Mucosa of rectum (tissue), 2 donors: ENCODE results near the gene VENTX.
"Not testable (repeated sequence)": the region's sequence is repeated elsewhere in the genome, so short reads cannot be mapped to it uniquely, and the experiment has no call there.

ENCODE experiments used
- H3K27ac ChIP-seq, 2 donors: one replicate each; pipeline ENCODE4 v1.7.0; 2013; ENCODE audit warnings: inconsistent platforms in 2 of 2, low read depth in 2 of 2, low read length in 2 of 2
- H3K27me3 ChIP-seq, 2 donors: one replicate each; pipeline ENCODE4 v1.7.0; 2013; ENCODE audit warnings: low read length in 2 of 2; ENCODE audit not compliant: control insufficient read depth in 2 of 2, insufficient read depth in 2 of 2
- H3K36me3 ChIP-seq, 2 donors: one replicate each; pipeline ENCODE4 v1.7.0; 2013; ENCODE audit warnings: low read length in 2 of 2; ENCODE audit not compliant: control insufficient read depth in 2 of 2, insufficient read depth in 2 of 2
- H3K4me1 ChIP-seq, 2 donors: one replicate each; pipeline ENCODE4 v1.7.0; 2013; ENCODE audit warnings: low read length in 2 of 2, mild to moderate bottlenecking in 1 of 2; ENCODE audit not compliant: control insufficient read depth in 2 of 2, insufficient read depth in 2 of 2
- H3K4me3 ChIP-seq, 2 donors: one replicate each; pipeline ENCODE4 v1.7.0; 2013; ENCODE audit warnings: low read length in 2 of 2
- H3K9ac ChIP-seq, 2 donors: one replicate each; pipeline ENCODE4 v1.7.0; 2013; ENCODE audit warnings: low read length in 2 of 2, low read depth in 1 of 2, mild to moderate bottlenecking in 1 of 2
- H3K9me3 ChIP-seq, 2 donors: one replicate each; pipeline ENCODE4 v1.7.0; 2013; ENCODE audit warnings: low read length in 2 of 2; ENCODE audit not compliant: control insufficient read depth in 2 of 2
- donor health status: healthy.
- donor health status: Normal muscosa, but diverticular disease.

The VENTX gene

GRCh38 chr10:133264461-133264860, 26.8 kb downstream of the VENTX start:
- Histone ChIP-seq H3K4me3 (peak overlapping the region; percentile 26 to 30), H3K27me3 (no peaks in the 10 kb centered on the region), H3K4me1 (peaks cover 30 to 34% of the 10 kb centered on the region in 2 donors), H3K9me3 (no peaks in the 10 kb centered on the region), H3K36me3 (no peaks in the 10 kb centered on the region), H3K27ac (no peak overlapping the region), H3K9ac (peak overlapping the region in 1 of 2 donors; percentile 32)

GRCh38 chr10:133265052-133265451, 27.4 kb downstream of the VENTX start:
- H3K36me3 ChIP-seq, H3K4me3 ChIP-seq, H3K27me3 ChIP-seq, H3K9me3 ChIP-seq, H3K9ac ChIP-seq, H3K27ac ChIP-seq: not testable (repeated sequence)
- H3K4me1 ChIP-seq, result peaks cover 30 to 34% of the 10 kb centered on the region in 2 donors

- Histone ChIP-seq H3K36me3 (no peaks in the 10 kb centered on the region), H3K9ac (no peak overlapping the region), H3K27ac (no peak overlapping the region), H3K27me3 (no peaks in the 10 kb centered on the region), H3K4me3 (no peak overlapping the region), H3K9me3 (no peaks in the 10 kb centered on the region), H3K4me1 (peaks cover 26 to 27% of the 10 kb centered on the region in 2 donors)
Measured at GRCh38 chr10:133266056-133266795, 28.6 kb downstream of the VENTX start.

GRCh38 chr10:133267293-133267692, 29.6 kb downstream of the VENTX start:
- Histone ChIP-seq H3K27me3 (no peaks in the 10 kb centered on the region), H3K36me3 (no peaks in the 10 kb centered on the region), H3K4me3 (no peak overlapping the region), H3K4me1 (peaks cover 23 to 25% of the 10 kb centered on the region in 2 donors), H3K27ac (no peak overlapping the region), H3K9me3 (no peaks in the 10 kb centered on the region), H3K9ac (no peak overlapping the region)

GRCh38 chr10:133267829-133268228, 30.2 kb downstream of the VENTX start:
- H3K27me3 ChIP-seq, result no peaks in the 10 kb centered on the region
- H3K9me3 ChIP-seq, result no peaks in the 10 kb centered on the region
- H3K9ac ChIP-seq, result no peak overlapping the region
- no peak overlapping the region for H3K4me3 ChIP-seq
- no peaks in the 10 kb centered on the region for H3K36me3 ChIP-seq
- H3K27ac ChIP-seq, result no peak overlapping the region
- peaks cover 17 to 19% of the 10 kb centered on the region in 2 donors for H3K4me1 ChIP-seq

- Histone ChIP-seq H3K4me1 (peaks cover 10 to 12% of the 10 kb centered on the region in 2 donors), H3K9me3 (no peaks in the 10 kb centered on the region), H3K4me3 (no peak overlapping the region), H3K36me3 (no peaks in the 10 kb centered on the region), H3K27ac (no peak overlapping the region), H3K9ac (no peak overlapping the region), H3K27me3 (no peaks in the 10 kb centered on the region)
Measured at GRCh38 chr10:133268532-133268931, 30.9 kb downstream of the VENTX start.

- Histone ChIP-seq H3K36me3 (no peaks in the 10 kb centered on the region), H3K4me1 (peaks cover 4 to 6% of the 10 kb centered on the region in 2 donors), H3K4me3 (no peak overlapping the region), H3K27ac (no peak overlapping the region), H3K9me3 (no peaks in the 10 kb centered on the region), H3K9ac (no peak overlapping the region), H3K27me3 (no peaks in the 10 kb centered on the region)
Measured at GRCh38 chr10:133269367-133269766, 31.7 kb downstream of the VENTX start.

GRCh38 chr10:133270204-133270603, 32.5 kb downstream of the VENTX start:
- H3K27ac ChIP-seq, result no peak overlapping the region
- peaks cover under 1 to 1% of the 10 kb centered on the region in 2 donors for H3K4me1 ChIP-seq
- H3K36me3 ChIP-seq, result no peaks in the 10 kb centered on the region
- no peak overlapping the region for H3K9ac ChIP-seq
- no peak overlapping the region for H3K4me3 ChIP-seq
- no peaks in the 10 kb centered on the region for H3K9me3 ChIP-seq
- peaks cover 0 to 5% of the 10 kb centered on the region in 2 donors for H3K27me3 ChIP-seq

GRCh38 chr10:133270773-133271297, 33.2 kb downstream of the VENTX start:
- Histone ChIP-seq H3K36me3 (no peaks in the 10 kb centered on the region), H3K4me3 (no peak overlapping the region), H3K9me3 (no peaks in the 10 kb centered on the region), H3K27ac (no peak overlapping the region), H3K9ac (no peak overlapping the region), H3K27me3 (peaks cover 0 to 10% of the 10 kb centered on the region in 2 donors), H3K4me1 (peaks cover 0 to 3% of the 10 kb centered on the region in 2 donors)

- Histone ChIP-seq H3K36me3 (no peaks in the 10 kb centered on the region), H3K27ac (no peak overlapping the region), H3K9ac (no peak overlapping the region), H3K9me3 (no peaks in the 10 kb centered on the region), H3K27me3 (peaks cover 0 to 10% of the 10 kb centered on the region in 2 donors), H3K4me3 (no peak overlapping the region), H3K4me1 (peaks cover 0 to 5% of the 10 kb centered on the region in 2 donors)
Measured at GRCh38 chr10:133271521-133272300, 34.1 kb downstream of the VENTX start.
